GM18870 (cell line): ENCODE measurements around the gene TMEM144.
A peak's percentile ranks its signal among the peaks of the same experiment; 100 is the strongest.
"Not testable (repeated sequence)": the region's sequence is repeated elsewhere in the genome, so short reads cannot be mapped to it uniquely, and the experiment has no call there.

ENCODE experiments used
- ATAC-seq: cut with Tn5 transposase; IDR thresholded peaks from one replicate; pipeline ENCODE4 v1.9.1; 2021; ENCODE audit warnings: moderate library complexity; ENCODE audit not compliant: unreplicated experiment

TMEM144 gene

GRCh38 chr4:158234671-158235070 lies 24.4 kb downstream of the TMEM144 start:
- ATAC-seq: no peak

- no peak for ATAC-seq
Observed at GRCh38 chr4:158236304-158237030, 26.2 kb downstream of the TMEM144 start.

GRCh38 chr4:158238575-158238974 lies 28.3 kb downstream of the TMEM144 start:
- ATAC-seq: no peak

GRCh38 chr4:158239196-158239595 lies 28.9 kb downstream of the TMEM144 start:
- no peak for ATAC-seq

GRCh38 chr4:158243071-158243470 lies 32.8 kb downstream of the TMEM144 start:
- ATAC-seq: no peak

- no peak for ATAC-seq
Observed at GRCh38 chr4:158250321-158250720, 40.0 kb downstream of the TMEM144 start.

GRCh38 chr4:158253350-158253980 lies 43.2 kb downstream of the TMEM144 start:
- ATAC-seq: peak; percentile 82

GRCh38 chr4:158254292-158254691 lies 44.0 kb downstream of the TMEM144 start:
- no peak for ATAC-seq

- ATAC-seq: peak; percentile 67
Observed at GRCh38 chr4:158255727-158256324, 45.5 kb downstream of the TMEM144 start.

- peak; percentile 42 for ATAC-seq
Observed at GRCh38 chr4:158259955-158260575, 49.8 kb downstream of the TMEM144 start.

GRCh38 chr4:158261480-158261879 lies 51.2 kb downstream of the TMEM144 start:
- ATAC-seq: no peak

- ATAC-seq: no peak
Observed at GRCh38 chr4:158268553-158268952, 58.3 kb downstream of the TMEM144 start.

- no peak for ATAC-seq
Observed at GRCh38 chr4:158274636-158275035, 64.3 kb downstream of the TMEM144 start.

- ATAC-seq: no peak
Observed at GRCh38 chr4:158277558-158277957, 67.3 kb downstream of the TMEM144 start.

- not testable (repeated sequence) for ATAC-seq
Observed at GRCh38 chr4:158279052-158279451, 68.8 kb downstream of the TMEM144 start.

GRCh38 chr4:158280856-158281255 lies 70.6 kb downstream of the TMEM144 start:
- ATAC-seq: no peak

GRCh38 chr4:158282252-158282651 lies 72.0 kb downstream of the TMEM144 start:
- no peak for ATAC-seq

GRCh38 chr4:158285429-158286216 lies 75.3 kb downstream of the TMEM144 start:
- peak; percentile 66 for ATAC-seq

GRCh38 chr4:158290912-158291311 lies 80.6 kb downstream of the TMEM144 start:
- no peak for ATAC-seq

- ATAC-seq: no peak
Observed at GRCh38 chr4:158291334-158292055, 81.2 kb downstream of the TMEM144 start.
